Upper lobe of left lung (tissue), 6 donors: Measurements from ENCODE around the gene KIRREL3. TPM values are rescaled to one million over a fixed set of nuclear protein-coding genes. Genes with fewer than 3 reads are reported as not detected.
"Not testable (repeated sequence)": the region's sequence is repeated elsewhere in the genome, so short reads cannot be mapped to it uniquely, and the experiment has no call there.

ENCODE experiments used
- ATAC-seq, 2 donors: fragments of 200-7000 bp; cut with Tn5 transposase; one replicate each; pipeline ENCODE4 v1.9.1; 2022; ENCODE audit warnings: mild to moderate bottlenecking in 2 of 2, moderate library complexity in 2 of 2; ENCODE audit not compliant: low FRiP score in 2 of 2
- DNase-seq, 2 donors: peaks; one replicate each; pipeline ENCODE4 v3.0.0-alpha.2; 2019 to 2020
- H3K27ac ChIP-seq, 4 donors: fragments of 200-600 bp; sonication (generic); one replicate each; pipeline ENCODE4 v1.5.1; 2016 to 2019
- H3K27me3 ChIP-seq, 4 donors: fragments of 200-600 bp; sonication (generic); one replicate each; pipeline ENCODE4 v1.5.1; 2017 to 2019
- H3K36me3 ChIP-seq, 4 donors: fragments of 200-600 bp; sonication (generic); one replicate each; pipeline ENCODE4 v1.5.1; 2016 to 2019
- H3K4me1 ChIP-seq, 4 donors: fragments of 200-600 bp; sonication (generic); one replicate each; pipeline ENCODE4 v1.5.1; 2018 to 2019
- H3K4me3 ChIP-seq, 4 donors: fragments of 200-600 bp; sonication (generic); one replicate each; pipeline ENCODE4 v1.5.1; 2017 to 2019; ENCODE audit warnings: mild to moderate bottlenecking in 2 of 4, moderate library complexity in 1 of 4
- H3K9me3 ChIP-seq, 4 donors: fragments of 200-600 bp; sonication (generic); one replicate each; pipeline ENCODE4 v1.5.1; 2018 to 2019
- EP300 ChIP-seq, 4 donors: sonication (generic); formaldehyde crosslinking; IDR thresholded peaks; one replicate each; pipeline ENCODE4 v1.5.1; 2017; ENCODE audit warnings: antibody characterized with exemption in 4 of 4, control low read depth in 2 of 4
- POLR2A ChIP-seq, 4 donors: fragments of 450-650 bp; IDR thresholded peaks; one replicate each; pipeline ENCODE4 v1.5.1; 2016 to 2017; ENCODE audit warnings: antibody characterized with exemption in 4 of 4, mild to moderate bottlenecking in 2 of 4
- POLR2AphosphoS5 ChIP-seq, 2 donors: sonication (generic); formaldehyde crosslinking; IDR thresholded peaks; one replicate each; pipeline ENCODE4 v1.5.1; 2017; ENCODE audit warnings: antibody characterized with exemption in 2 of 2
- WGBS, 2 donors: methylation state at CpG; one replicate each; pipeline ENCODE4 v1.1.5; 2017 to 2018; 5-methylcytosine and 5-hydroxymethylcytosine counted together
- small RNA-seq, 4 donors: library from RNA; depleted of rRNA; stranded (forward); fragments of <200 nt; gene quantifications; one replicate each; pipeline ENCODE3, GENCODE V24; 2016
- total RNA-seq, 6 donors: library from RNA; depleted of rRNA in 4 of 6; stranded (reverse); fragments of >200 nt in 4 of 6; gene quantifications; one replicate each; pipeline versions ENCODE4 v1.1.0 to v1.2.1, GENCODE V29; 2016 to 2021
- TF ChIP-seq, protein P1 (sequence below), 6 experiments: fragments of 450-650 bp in 4 of 6; fragments of 200-600 bp in 2 of 6; sonication (generic) in 2 of 6; IDR thresholded peaks; one replicate each; pipeline ENCODE4 v1.5.1; 2016 to 2019; ENCODE audit warnings: antibody characterized with exemption in 6 of 6
- donor health status: DM: no; HTN: no; CAD: no; lungs with moderate emphysema.
- donor health status: DM: no; HTN: yes; CAD: no; lungs with severe emphysema.

Gene KIRREL3
- total RNA-seq, 6 donors from 2014 or later, result 0.22 to 0.24 TPM; not detected in 4

DNA sequence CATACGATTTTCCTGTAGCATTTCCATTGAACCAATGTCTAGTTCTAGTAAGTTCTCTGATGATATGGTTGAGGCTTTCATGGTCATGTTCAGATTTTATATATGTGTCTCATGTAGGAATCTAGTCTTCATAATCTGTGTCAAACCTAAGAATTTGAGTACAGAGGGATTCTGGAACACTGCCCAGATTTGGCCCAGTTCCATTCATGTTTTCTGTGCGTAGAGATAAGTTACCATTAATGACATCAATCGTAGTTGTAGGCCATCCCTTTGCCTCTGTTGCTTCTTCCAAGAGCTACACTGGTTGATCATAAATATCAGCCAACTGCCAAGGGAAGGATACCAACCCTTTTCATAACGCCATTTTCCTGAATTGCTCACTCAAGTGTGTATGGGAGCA is 621.8 kb downstream of the KIRREL3 start:
- no peak for DNase-seq

DNA sequence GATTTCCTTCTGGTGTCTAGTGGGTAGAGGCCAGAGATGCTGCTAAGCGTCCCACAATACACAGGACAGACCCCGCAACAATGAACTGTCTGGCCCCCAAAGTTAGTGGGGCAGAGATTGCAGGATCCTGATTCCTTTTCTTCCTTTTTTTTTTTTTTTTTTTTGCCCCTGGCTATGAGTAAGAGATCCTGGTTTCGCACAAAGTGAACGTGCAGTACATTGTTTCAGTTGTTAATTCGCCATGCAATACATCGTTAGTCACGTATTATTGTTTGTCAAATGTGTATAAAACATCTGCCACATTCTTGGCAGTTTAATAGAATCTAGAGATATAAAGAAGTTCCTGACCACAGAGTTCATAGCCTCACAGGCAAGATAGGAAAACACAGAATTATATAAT is 624.8 kb downstream of the KIRREL3 start:
- H3K4me1 ChIP-seq, result peaks cover 0 to 9% (median 2%) of the 10 kb centered on the region in 4 donors
- H3K27ac ChIP-seq, result no peak overlapping the region
- TF ChIP-seq POLR2A (IDR thresholded peaks at IDR 0.05) (no peak), POLR2AphosphoS5 (IDR thresholded peaks at IDR 0.05) (no peak), EP300 (IDR thresholded peaks at IDR 0.05) (no peak)
- TF ChIP-seq, protein P1, sequence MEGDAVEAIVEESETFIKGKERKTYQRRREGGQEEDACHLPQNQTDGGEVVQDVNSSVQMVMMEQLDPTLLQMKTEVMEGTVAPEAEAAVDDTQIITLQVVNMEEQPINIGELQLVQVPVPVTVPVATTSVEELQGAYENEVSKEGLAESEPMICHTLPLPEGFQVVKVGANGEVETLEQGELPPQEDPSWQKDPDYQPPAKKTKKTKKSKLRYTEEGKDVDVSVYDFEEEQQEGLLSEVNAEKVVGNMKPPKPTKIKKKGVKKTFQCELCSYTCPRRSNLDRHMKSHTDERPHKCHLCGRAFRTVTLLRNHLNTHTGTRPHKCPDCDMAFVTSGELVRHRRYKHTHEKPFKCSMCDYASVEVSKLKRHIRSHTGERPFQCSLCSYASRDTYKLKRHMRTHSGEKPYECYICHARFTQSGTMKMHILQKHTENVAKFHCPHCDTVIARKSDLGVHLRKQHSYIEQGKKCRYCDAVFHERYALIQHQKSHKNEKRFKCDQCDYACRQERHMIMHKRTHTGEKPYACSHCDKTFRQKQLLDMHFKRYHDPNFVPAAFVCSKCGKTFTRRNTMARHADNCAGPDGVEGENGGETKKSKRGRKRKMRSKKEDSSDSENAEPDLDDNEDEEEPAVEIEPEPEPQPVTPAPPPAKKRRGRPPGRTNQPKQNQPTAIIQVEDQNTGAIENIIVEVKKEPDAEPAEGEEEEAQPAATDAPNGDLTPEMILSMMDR (IDR thresholded peaks at IDR 0.05), result no peak
- H3K4me3 ChIP-seq, result no peak overlapping the region
- no peaks in the 10 kb centered on the region for H3K9me3 ChIP-seq
- no peak for DNase-seq
- no peaks in the 10 kb centered on the region for H3K27me3 ChIP-seq
- WGBS, 2 donors, result 72 to 76% methylated on average over 7 of the region's 7 CpGs
- ATAC-seq, result no peak
- H3K36me3 ChIP-seq, result no peaks in the 10 kb centered on the region

More for the DNA sequence above, 621.8 kb downstream of the KIRREL3 start:
- Histone ChIP-seq H3K36me3 (no peaks in the 10 kb centered on the region), H3K4me1 (peaks cover 0 to 7% (median 2%) of the 10 kb centered on the region in 4 donors), H3K4me3 (no peak overlapping the region), H3K27ac (no peak overlapping the region), H3K27me3 (no peaks in the 10 kb centered on the region), H3K9me3 (no peaks in the 10 kb centered on the region)
- TF ChIP-seq EP300 (IDR thresholded peaks at IDR 0.05), result no peak
- TF ChIP-seq, protein P1 (IDR thresholded peaks at IDR 0.05), result no peak
- TF ChIP-seq POLR2A (IDR thresholded peaks at IDR 0.05), result no peak
- no peak for TF ChIP-seq POLR2AphosphoS5 (IDR thresholded peaks at IDR 0.05)
- no peak for ATAC-seq
- WGBS, 2 donors, result 61 to 68% methylated on average over 4 of the region's 4 CpGs

DNA sequence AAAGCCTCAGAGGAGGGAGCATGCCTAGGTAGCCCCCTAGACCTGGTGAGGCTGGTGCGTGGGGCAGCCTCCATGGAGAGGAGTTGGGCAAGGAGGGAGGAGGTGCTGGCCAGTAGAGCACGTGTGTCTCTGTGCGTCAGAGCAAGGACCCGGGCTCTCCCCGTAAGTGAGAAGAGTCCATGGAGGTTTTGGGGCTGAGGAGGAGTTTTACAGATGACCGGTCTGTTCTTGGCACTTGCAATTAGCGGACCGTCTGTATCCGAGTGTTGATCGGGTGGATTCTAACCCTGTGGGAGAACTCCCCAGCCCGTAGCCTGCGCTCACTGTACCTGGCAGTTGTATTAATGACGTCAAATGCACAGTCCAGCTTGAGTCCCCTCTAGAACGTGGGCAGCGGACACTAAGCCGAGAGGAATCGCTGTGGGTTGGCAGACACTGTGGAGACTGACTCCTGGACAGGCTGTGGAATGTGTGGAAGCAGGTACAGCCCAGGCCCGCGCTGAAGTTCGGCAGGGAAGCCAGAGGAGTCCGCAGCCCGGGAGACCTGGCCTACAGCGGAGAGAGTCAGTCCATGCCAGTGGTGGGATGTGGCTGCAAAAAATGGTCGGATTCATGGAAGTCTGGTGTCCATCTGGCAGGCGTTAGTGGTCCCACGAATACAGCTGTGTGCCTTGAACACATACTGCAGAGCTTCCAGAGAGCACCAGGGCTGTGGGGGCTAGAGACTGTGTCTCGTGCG is 625.8 kb downstream of the KIRREL3 start:
- H3K4me1 ChIP-seq, H3K9me3 ChIP-seq, H3K4me3 ChIP-seq, H3K27me3 ChIP-seq, H3K36me3 ChIP-seq, DNase-seq: not testable (repeated sequence)
- 94 to 95% methylated on average over 17 to 18 of the region's 28 CpGs for WGBS, 2 donors
- peak; percentile 10 to 51 for ATAC-seq
- H3K27ac ChIP-seq, result peak overlapping the region in 2 of 4 donors; percentile 15 to 23

DNA sequence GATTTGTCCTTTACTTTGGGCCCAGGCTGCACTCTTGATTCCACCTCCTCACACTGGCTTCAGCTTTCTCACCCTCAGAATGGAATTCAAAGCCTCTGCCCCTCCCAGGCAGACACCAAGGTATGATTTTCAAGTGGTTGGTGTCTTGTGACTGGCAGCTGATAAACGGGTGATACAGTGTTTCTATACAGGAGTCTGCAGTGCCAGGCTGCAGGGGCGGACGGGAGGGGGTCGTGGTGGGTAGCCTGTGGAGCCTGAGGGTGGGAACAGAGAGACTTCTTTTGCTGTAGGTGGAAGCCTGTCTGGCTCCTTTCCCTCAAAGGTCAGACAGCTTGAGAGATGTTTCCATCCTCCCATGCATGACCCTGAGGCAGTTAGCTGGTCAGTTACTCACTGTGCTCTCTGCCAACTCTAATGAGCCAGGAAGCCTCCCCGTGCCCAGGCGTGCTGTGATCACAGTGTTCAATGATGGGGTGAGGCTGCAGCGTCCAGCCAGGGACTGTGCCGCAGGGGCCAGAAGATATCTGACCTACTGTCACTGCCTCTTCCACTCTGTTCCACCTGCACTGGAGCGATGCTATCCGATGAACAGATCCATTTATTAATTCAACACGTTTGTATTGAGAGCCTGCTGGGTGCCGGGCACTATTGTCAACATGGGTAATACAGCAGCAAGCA is 627.0 kb downstream of the KIRREL3 start:
- WGBS, 2 donors, result 67 to 75% methylated on average over 9 of the region's 12 CpGs
- H3K27ac ChIP-seq, result peak overlapping the region; percentile 15 to 30 (median 26)
- not testable (repeated sequence) for H3K9me3 ChIP-seq, H3K36me3 ChIP-seq, H3K4me3 ChIP-seq, DNase-seq, H3K27me3 ChIP-seq
- ATAC-seq, result peak; percentile 34 to 64
- peaks cover 6 to 10% (median 8%) of the 10 kb centered on the region in 4 donors for H3K4me1 ChIP-seq

Small RNAs within 50 kb of the gene (small RNA-seq; reads per million reads assigned to genes)
- 0 reads per million in 4 donors for gene AP001318.3
- 0 reads per million in 4 donors for gene MIR3167
